Caco-2 (cell line): Measurements from ENCODE around the gene ATOX1. TPM values are rescaled to one million over a fixed set of nuclear protein-coding genes. Genes with fewer than 3 reads are reported as not detected.

Source experiments
- BruUV-seq: library from RNA; stranded (reverse); fragments of 400-500 nt; replicated peaks from 2 replicates; lab custom pipeline; 2021; lab: Mats Ljungman, UMichigan
- CTCF ChIA-PET: fragments of 300-600 bp; sonication (Branson Sonifier 250); formaldehyde crosslinking; loops from one replicate; lab custom pipeline; 2022; ENCODE audit warnings: antibody characterized with exemption; lab: Charles Lee
- POLR2A ChIA-PET: fragments of 300-600 bp; sonication (Branson Sonifier 250); formaldehyde crosslinking; loops from one replicate; lab custom pipeline; 2022; ENCODE audit warnings: antibody characterized with exemption; lab: Charles Lee
- DNase-seq, 2 experiments: peaks; one replicate each; pipeline versions ENCODE4 v3.0.0 to v3.0.0-alpha.2; 2020 to 2022
- H3K27me3 ChIP-seq: replicated peaks from 2 replicates; pipeline ENCODE4 v1.6.0; 2011; ENCODE audit warnings: low read length; ENCODE audit not compliant: control insufficient read depth, insufficient read depth
- H3K36me3 ChIP-seq: 2 replicates; pipeline ENCODE4 v1.5.1; 2011; ENCODE audit warnings: low read length; ENCODE audit not compliant: control insufficient read depth, insufficient read depth
- H3K4me1 ChIP-seq: fragments of 250-450 bp; sonication (Bioruptor Pico); 2 replicates; pipeline ENCODE4 v1.5.1; 2020; ENCODE audit warnings: mild to moderate bottlenecking
- H3K4me3 ChIP-seq: 2 replicates; pipeline ENCODE4 v1.5.1; 2011; ENCODE audit warnings: low read depth, mild to moderate bottlenecking, control low read depth, low read length
- H3K9me3 ChIP-seq: fragments of 250-450 bp; sonication (Bioruptor Pico); 2 replicates; pipeline ENCODE4 v1.5.1; 2020; ENCODE audit warnings: mild to moderate bottlenecking, moderate library complexity
- H3K27ac Mint-ChIP-seq: one replicate; pipeline ENCODE4 v1.8.0; 2022; ENCODE audit warnings: mixed read lengths; ENCODE audit not compliant: unreplicated experiment
- H3K27me3 Mint-ChIP-seq: one replicate; pipeline ENCODE4 v1.8.0; 2022; ENCODE audit warnings: mixed read lengths; ENCODE audit not compliant: insufficient read depth, unreplicated experiment
- H3K36me3 Mint-ChIP-seq: one replicate; pipeline ENCODE4 v1.8.0; 2022; ENCODE audit warnings: mild to moderate bottlenecking, mixed read lengths; ENCODE audit not compliant: insufficient read depth, unreplicated experiment
- H3K4me1 Mint-ChIP-seq: one replicate; pipeline ENCODE4 v1.8.0; 2022; ENCODE audit warnings: low read depth, mixed read lengths; ENCODE audit not compliant: unreplicated experiment
- H3K4me3 Mint-ChIP-seq: one replicate; pipeline ENCODE4 v1.8.0; 2022; ENCODE audit warnings: mild to moderate bottlenecking, moderate library complexity, mixed read lengths; ENCODE audit not compliant: unreplicated experiment
- H3K9me3 Mint-ChIP-seq: one replicate; pipeline ENCODE4 v1.8.0; 2022; ENCODE audit warnings: mixed read lengths; ENCODE audit not compliant: unreplicated experiment
- CTCF ChIP-seq, 2 experiments: fragments of 200-600 bp in 1 of 2; IDR thresholded peaks; 1 replicate in 1 of 2; 2 replicates in 1 of 2; pipeline versions ENCODE4 v1.5.1 to v1.8.0; 2011 to 2022; ENCODE audit warnings: antibody characterized with exemption in 1 of 2, control low read depth in 1 of 2, inconsistent platforms in 1 of 2, low read depth in 1 of 2, low read length in 1 of 2, mild to moderate bottlenecking in 1 of 2, moderate library complexity in 1 of 2; ENCODE audit not compliant: insufficient read depth in 1 of 2, severe bottlenecking in 1 of 2, unreplicated experiment in 1 of 2
- intact Hi-C: fragments of 100-400 bp; cut with micrococcal nuclease; formaldehyde crosslinking; loops from one replicate; pipeline ENCODE4 v1.10.0; 2022; ENCODE audit not compliant: unreplicated experiment
- total RNA-seq: library from RNA; stranded (reverse); gene quantifications from 2 replicates; pipeline ENCODE4 v1.2.3, GENCODE V29; 2022

The ATOX1 gene
- total RNA-seq, 1 experiment from 2014 or later = 135 TPM

GRCh38 chr5:151800532-151800931 is 42.1 kb upstream of the ATOX1 start:
- intact Hi-C loops = no loop called here
- no peak for TF ChIP-seq CTCF (IDR thresholded peaks at IDR 0.05; ENCODE audit: insufficient read depth in 1 of 2, low read depth in 1 of 2, low read length in 1 of 2, severe bottlenecking in 1 of 2, unreplicated experiment in 1 of 2)
- no peak for DNase-seq
- H3K27ac Mint-ChIP-seq = no peak overlapping the region
- Histone ChIP-seq H3K4me1 (no peaks in the 10 kb centered on the region), H3K27me3 (no peaks in the 10 kb centered on the region), H3K36me3 (no peaks in the 10 kb centered on the region; the same call in 1 of the 2 replicates), H3K4me3 (no peak overlapping the region), H3K9me3 (no peaks in the 10 kb centered on the region)
- peaks cover 6% of the 10 kb centered on the region for H3K4me1 Mint-ChIP-seq
- no TSS peak for BruUV-seq
- POLR2A ChIA-PET = no interaction called here
- peaks cover 98% of the 10 kb centered on the region for H3K36me3 Mint-ChIP-seq
- H3K9me3 Mint-ChIP-seq = no peaks in the 10 kb centered on the region
- H3K27me3 Mint-ChIP-seq = no peaks in the 10 kb centered on the region
- CTCF ChIA-PET = no interaction called here
- no peak overlapping the region for H3K4me3 Mint-ChIP-seq

GRCh38 chr5:151799407-151799806 is 41.0 kb upstream of the ATOX1 start:
- no peaks in the 10 kb centered on the region for H3K9me3 Mint-ChIP-seq
- peaks cover 98% of the 10 kb centered on the region for H3K36me3 Mint-ChIP-seq
- no peaks in the 10 kb centered on the region for H3K27me3 Mint-ChIP-seq
- H3K4me3 Mint-ChIP-seq = no peak overlapping the region
- no peak overlapping the region for H3K4me3 ChIP-seq
- DNase-seq = no peak
- no peaks in the 10 kb centered on the region for H3K4me1 ChIP-seq
- intact Hi-C loops = no loop called here
- H3K27me3 ChIP-seq = no peaks in the 10 kb centered on the region
- H3K9me3 ChIP-seq = no peaks in the 10 kb centered on the region
- no peak for TF ChIP-seq CTCF (IDR thresholded peaks at IDR 0.05; ENCODE audit: insufficient read depth in 1 of 2, low read depth in 1 of 2, low read length in 1 of 2, severe bottlenecking in 1 of 2, unreplicated experiment in 1 of 2)
- BruUV-seq = no TSS peak
- H3K36me3 ChIP-seq = no peaks in the 10 kb centered on the region; the same call in none of the 2 replicates
- H3K27ac Mint-ChIP-seq = no peak overlapping the region
- ChIA-PET POLR2A (no interaction called here), CTCF (no interaction called here)
- H3K4me1 Mint-ChIP-seq = peaks cover 6% of the 10 kb centered on the region

GRCh38 chr5:151798674-151799073 is 40.2 kb upstream of the ATOX1 start:
- Mint-ChIP-seq H3K36me3 (peaks cover 98% of the 10 kb centered on the region), H3K27me3 (no peaks in the 10 kb centered on the region), H3K27ac (no peak overlapping the region), H3K4me3 (no peak overlapping the region), H3K9me3 (no peaks in the 10 kb centered on the region), H3K4me1 (peaks cover 6% of the 10 kb centered on the region)
- intact Hi-C loops = no loop called here
- Histone ChIP-seq H3K27me3 (no peaks in the 10 kb centered on the region), H3K9me3 (no peaks in the 10 kb centered on the region), H3K4me1 (no peaks in the 10 kb centered on the region), H3K36me3 (peaks cover 1% of the 10 kb centered on the region), H3K4me3 (no peak overlapping the region)
- no TSS peak for BruUV-seq
- CTCF ChIA-PET = no interaction called here
- TF ChIP-seq CTCF (IDR thresholded peaks at IDR 0.05; ENCODE audit: insufficient read depth in 1 of 2, low read depth in 1 of 2, low read length in 1 of 2, severe bottlenecking in 1 of 2, unreplicated experiment in 1 of 2) = no peak
- DNase-seq = no peak
- POLR2A ChIA-PET = no interaction called here
